ENCODE measurements around the gene CRLF3.

GRCh38 chr17:30788918-30789317, 35.6 kb downstream of the CRLF3 start:
- TF ChIP-seq CTCF (IDR thresholded peaks at IDR 0.05) = no peak
- TF ChIP-seq EZH2 (IDR thresholded peaks at IDR 0.05; ENCODE audit: borderline replicate concordance, insufficient read depth, low read depth, low read length, poor library complexity, severe bottlenecking) = no peak

Data from B cell (primary cell).